Esophagus mucosa (tissue), 1 donor: ENCODE data around the gene MSANTD7. TPM values are rescaled to one million over a fixed set of nuclear protein-coding genes. Genes with fewer than 3 reads are reported as not detected.
"Not testable (repeated sequence)": the region's sequence is repeated elsewhere in the genome, so short reads cannot be mapped to it uniquely, and the experiment has no call there.

Source experiments
- ATAC-seq: fragments of 200-7000 bp; cut with Tn5 transposase; one replicate; pipeline ENCODE4 v1.9.1; 2020
- total RNA-seq: library from RNA; stranded (reverse); gene quantifications from one replicate; pipeline ENCODE4 v1.2.4, GENCODE V29; 2023
- donor health status: DM: yes; HTN: yes; CAD: no.

The MSANTD7 gene, protein sequence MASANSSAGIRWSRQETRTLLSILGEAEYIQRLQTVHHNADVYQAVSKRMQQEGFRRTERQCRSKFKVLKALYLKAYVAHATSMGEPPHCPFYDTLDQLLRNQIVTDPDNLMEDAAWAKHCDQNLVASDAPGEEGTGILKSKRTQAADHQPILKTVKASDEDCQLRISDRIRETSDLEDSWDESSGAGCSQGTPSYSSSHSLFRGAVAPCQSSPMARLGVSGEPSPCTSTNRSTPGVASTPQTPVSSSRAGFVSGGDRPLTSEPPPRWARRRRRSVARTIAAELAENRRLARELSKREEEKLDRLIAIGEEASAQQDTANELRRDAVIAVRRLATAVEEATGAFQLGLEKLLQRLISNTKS
- total RNA-seq, result 7.7 TPM

DNA sequence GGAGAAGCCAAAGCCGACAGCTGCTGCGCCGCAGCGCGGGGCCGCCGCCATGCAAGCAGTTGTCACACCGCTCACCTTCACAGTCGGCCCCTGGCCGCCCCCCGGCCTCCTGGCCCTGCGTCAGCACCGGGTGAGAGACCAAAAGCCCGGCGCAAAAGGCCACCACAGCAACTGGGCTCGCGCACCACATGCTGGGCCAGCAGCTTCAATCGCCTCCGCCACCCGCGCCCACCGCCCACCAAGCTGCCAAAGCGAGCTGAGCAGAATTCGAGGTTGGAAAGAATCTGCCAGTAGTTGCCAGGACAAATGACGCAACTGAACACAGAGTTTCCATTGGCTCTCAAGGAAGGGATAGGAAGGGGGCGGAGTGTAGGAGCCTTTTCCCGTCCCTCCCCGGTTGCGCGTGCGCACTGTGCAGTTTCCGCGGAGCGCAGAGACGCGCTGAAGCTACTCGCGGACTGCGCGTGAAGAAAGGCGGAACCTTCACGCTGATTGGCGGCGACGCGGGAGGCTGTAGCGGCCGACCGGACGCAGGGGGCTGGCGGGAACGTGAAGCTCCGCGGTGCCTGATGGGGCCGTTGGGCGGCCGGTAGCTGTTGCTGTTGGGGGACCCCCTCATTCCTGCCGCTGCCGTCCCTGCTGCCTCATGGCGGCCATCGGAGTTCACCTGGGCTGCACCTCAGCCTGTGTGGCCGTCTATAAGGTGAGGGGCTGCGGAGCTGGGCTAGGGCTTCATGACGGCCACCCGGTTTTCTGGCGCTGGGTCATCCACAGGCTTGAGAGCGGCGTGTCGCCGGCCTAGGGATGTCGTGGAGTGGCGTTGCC lies at the start of gene MSANTD7, which contains the start of the genes CDNF and HSPA14:
Gene MSANTD7, plus strand, starts transcription at position 550 of the 825 bp plus-strand sequence. CDS start 3,979 bp downstream, outside the sequence.
Gene CDNF, minus strand, starts transcription at position 281 of the 825 bp plus-strand sequence. Its CDS starts 91 bp downstream, at position 190.
Gene HSPA14, plus strand, starts transcription at position 550 of the 825 bp plus-strand sequence. Its CDS starts 97 bp downstream, at position 647.
- ATAC-seq, result peak; percentile 99

DNA sequence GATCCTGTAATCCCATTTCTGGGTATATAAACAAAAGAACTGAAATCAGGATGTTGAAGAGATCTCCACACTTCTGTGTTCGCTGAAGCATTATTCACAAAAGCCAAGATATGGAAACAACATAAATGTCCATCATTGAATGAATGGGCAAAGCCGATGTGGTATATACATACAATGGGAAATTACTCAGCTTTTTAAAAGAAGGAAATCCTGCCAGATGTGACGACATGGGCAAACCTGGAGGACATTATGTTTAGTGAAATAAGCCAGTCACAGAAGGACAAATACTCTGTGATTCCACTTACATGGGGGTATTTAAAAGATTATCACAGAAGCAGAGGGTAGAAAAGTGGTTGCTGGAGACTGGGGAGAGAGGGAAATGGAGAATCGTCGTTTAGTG lies 39.5 kb upstream of the MSANTD7 start:
- ATAC-seq, result no peak

DNA sequence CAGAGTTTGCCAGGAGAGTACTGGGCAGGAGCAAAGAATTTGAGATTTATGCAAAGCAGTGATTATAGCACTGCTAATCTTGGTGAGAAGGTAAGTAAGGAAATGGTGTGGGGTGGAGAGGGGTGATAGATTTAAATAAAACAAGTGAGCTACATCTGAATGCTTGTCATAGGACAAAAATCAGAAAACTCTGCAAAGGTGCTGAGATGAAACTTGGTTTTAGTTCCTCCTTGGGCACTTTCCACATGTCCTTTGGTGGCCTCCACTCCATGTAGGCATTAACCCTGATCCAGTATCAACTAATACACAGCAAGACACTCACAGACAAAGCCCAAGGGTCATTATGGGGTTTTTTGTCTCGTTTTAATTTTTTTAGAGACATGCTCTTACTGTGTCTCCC lies 37.7 kb upstream of the MSANTD7 start:
- no peak for ATAC-seq

DNA sequence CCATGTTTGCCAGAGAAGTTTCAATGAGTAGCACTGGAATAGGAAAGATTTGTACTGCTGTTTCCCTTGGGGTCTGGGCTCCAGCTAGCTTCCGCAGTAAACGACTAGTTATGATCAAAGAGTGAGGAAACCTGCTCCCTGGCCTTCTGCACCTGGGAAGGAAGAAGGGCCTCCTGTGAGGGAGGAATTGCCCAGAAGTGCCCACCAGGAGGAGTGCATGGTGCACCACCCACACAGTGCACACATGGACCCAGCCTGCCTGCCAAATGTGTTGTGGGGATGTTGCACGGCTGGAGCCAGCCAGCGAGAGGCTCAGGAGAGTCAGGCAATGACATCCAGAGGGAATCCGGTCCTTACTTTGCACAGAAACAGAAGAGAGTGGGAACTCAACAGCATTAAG lies 36.4 kb upstream of the MSANTD7 start:
- peak; percentile 13 for ATAC-seq

DNA sequence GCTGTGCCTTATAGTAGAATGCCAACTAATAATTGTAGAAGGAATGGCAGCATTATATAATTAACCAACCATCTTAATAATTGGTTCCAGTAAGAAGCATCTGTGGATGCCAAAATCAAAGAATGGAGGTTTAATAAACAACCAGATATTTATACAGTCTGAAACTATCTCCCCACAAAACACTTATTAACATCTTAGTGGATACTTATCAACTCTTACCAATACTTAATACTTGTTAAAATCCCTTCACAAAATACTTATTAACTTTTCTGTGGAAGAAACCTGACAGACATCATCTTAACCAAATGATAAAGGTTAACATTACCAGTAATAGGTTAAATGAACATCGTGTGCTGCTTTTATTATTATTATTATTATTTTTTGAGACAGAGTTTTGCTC lies 34.3 kb upstream of the MSANTD7 start:
- no peak for ATAC-seq

DNA sequence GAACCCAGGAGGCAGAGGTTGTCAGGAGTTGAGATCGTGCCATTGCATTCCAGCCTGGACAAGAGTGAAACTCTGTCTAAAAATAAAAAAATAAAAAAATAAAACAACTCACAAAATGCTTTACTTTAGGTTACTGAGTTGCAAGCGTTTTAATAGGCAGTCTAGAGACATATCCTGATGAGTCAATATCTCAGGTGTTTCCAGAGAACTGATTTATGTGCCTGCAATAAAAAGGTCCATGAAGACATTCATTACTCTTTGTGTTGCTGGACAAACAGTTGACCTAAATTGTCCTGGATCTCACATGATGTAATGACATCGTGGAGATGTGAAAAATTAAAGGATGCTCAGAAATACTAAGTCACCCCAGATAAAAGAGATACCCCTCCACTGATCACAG lies 31.8 kb upstream of the MSANTD7 start:
- no peak for ATAC-seq

DNA sequence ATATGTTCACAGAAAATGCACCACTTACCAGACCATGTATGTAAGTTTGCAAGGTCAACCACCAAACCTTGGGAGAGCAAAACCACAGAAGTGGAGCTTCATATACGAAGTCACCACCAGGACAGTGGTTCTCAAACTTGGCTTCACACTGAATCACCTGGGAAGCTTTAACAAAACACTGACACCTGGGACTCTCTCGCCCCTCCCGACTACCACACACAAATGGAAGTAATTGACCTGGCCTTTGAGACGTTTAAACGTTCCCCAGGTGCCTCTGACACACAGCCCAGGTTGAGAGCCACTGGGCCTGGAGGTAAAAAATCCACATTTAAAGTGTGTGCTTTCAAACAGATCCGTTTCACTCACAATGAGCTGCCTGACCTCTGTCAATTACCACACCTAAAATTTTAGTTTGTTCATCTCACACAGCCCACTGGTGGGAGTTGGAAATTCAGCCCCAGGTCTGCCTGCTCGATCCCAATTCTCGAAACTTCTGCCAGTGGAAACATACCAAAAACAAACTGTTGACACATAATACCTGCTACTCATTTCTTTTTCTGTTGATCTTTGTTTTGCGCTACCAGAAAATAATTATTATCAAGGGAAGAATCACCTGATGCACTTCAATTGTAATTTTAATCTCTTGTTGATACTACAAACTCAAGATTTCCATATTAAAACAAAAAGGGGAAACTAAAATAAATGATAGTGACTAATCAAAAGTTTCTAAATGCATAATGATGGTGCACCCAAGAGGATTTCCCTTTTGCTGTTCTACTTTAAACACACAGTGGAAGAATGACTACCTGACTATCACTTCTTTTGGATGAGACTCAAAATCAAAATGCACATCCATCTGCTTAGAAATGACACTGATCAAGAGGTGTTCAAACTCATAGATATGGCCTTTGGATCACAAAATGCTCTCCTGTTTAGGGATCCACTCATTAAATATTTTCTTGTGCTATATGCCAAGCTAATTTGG lies 26.8 kb upstream of the MSANTD7 start:
- no peak for ATAC-seq

DNA sequence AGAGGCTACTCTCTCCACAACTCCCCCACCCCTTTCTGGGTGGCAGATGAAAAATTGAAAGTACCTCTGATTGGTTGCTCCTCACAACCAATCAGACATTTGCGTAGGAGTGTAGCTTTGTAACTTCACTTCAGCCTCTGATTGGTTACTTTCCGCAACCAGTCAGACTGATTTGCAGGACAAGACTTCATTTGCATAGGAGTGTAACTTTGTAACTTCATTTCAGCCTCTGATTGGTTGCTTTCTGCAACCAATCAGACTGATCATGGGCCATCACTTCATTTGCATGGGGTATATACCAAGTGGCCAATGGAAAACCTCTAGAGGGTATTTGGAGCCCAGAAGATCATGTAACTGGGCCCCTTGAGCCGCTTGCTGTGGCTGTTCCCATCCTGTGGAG lies 25.8 kb upstream of the MSANTD7 start:
- no peak for ATAC-seq

DNA sequence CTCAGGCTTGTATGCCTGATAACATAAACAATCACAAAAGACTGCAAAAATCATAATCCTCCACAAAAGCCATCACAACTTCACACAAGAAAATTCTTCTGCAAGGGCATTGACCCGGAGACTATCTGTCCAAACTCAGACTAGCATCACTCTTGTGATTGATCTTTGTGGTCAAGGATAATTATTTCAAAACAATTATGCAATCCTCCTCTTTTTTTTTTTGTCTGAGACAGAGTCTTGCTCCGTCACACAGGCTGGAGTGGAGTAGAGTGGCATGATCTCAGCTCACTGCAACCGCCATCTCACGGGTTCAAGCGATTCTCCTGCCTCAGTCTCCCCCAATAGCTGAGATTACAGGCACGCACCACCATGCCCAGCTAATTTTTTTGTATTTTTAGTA lies 22.4 kb upstream of the MSANTD7 start:
- no peak for ATAC-seq

DNA sequence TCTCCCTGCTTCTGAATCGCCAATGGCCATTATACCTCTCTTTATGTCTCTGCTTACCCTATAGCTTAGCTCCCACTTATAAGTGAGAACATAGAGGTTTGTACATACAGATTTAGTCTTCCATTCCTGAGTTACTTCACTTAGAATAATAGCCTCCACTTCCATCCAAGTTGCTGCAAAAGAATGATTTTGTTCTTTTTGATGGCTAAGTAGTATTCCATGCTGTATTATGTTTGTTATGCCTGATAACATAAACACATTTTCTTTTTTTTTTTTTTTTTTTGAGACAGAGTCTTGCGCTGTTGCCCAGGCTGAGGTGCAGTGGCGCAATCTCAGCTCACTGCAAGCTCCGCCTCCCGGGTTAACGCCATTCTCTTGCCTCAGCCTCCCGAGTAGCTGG lies 21.4 kb upstream of the MSANTD7 start:
- not testable (repeated sequence) for ATAC-seq

DNA sequence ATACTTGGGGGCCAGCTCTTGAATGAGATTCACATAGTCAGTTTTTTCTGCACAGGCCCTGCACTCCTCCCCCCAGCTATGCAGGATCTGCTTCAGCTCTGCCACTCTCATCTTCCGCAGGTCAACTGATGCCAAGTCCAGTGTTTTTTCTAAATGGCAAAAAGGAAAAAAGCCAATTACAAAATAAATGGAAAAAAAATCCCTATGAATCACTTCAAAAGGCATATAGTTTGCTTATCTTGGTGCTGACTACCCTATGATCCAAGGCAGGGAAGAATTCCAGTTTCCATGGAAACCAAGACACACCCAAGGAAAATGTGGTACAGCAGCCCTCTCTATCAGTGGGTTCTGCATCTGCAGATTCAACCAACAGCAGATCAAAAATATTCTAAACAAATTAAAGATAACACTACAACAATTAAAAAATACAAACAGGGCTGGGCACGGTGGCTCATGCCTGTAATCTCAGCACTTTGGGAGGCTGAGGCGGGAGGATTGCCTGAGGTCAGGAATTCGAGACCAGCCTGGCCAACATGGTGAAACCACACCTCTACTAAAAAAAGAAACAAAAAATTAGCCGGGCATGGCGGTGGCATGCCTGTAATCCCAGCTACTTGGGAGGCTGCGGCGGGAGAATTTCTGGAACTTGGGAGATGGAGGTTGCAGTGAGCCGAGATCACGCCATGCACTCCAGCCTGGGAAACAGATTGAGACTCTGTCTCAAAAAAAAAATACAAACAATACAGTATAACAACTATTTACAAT lies 17.9 kb upstream of the MSANTD7 start:
- no peak for ATAC-seq

DNA sequence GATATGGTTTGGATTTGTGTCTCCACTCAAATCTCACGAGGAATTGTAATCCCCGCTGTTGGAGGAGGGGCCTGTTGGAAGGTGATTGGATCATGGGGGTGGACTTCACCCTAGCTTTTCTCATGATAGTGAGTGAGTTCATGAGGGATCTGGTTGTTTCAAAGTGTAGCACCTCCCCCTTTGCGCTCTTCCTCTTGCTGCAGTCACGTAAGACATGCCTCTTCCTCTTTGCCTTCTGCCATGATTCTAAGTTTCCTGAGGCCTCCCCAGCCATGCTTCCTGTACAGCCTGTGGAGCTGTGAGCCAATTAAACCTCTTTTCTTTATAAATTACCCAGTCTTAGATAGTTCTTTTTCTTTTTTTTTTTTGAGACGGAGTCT lies 17.3 kb upstream of the MSANTD7 start:
- ATAC-seq, result no peak

DNA sequence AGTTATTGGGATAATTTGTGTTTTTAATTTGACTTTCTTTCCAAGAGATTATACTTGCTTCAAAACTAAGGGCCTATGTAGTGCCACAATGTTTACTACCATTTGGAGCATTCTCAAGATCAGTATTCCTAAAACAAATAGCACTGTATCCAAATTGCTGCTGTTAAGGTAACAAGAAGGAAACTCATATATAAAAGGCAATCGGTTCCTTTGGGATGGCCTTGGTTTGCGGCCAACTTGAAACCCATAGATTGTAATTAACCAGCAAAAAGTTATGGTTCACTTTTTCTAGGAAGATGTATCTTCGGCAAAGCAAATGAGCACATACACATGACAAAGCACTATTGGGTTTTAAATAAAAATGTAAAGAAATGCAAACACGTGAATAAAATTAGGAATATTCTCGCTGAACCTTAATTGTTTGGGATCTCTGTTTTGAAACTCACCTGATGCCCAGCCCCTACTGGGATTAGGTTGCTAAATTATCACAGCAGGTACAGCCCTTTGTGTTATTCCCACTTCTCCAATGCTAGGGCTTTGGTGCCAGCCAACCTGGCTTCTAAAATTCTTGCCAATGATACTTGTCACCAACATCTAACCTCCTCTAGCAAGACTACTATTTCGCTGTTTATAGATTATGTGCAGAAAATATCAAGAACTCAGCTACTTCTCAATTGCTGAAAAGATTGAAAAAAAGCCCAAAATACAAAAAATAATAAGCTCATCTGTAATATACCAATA lies 16.3 kb upstream of the MSANTD7 start:
- ATAC-seq, result no peak

DNA sequence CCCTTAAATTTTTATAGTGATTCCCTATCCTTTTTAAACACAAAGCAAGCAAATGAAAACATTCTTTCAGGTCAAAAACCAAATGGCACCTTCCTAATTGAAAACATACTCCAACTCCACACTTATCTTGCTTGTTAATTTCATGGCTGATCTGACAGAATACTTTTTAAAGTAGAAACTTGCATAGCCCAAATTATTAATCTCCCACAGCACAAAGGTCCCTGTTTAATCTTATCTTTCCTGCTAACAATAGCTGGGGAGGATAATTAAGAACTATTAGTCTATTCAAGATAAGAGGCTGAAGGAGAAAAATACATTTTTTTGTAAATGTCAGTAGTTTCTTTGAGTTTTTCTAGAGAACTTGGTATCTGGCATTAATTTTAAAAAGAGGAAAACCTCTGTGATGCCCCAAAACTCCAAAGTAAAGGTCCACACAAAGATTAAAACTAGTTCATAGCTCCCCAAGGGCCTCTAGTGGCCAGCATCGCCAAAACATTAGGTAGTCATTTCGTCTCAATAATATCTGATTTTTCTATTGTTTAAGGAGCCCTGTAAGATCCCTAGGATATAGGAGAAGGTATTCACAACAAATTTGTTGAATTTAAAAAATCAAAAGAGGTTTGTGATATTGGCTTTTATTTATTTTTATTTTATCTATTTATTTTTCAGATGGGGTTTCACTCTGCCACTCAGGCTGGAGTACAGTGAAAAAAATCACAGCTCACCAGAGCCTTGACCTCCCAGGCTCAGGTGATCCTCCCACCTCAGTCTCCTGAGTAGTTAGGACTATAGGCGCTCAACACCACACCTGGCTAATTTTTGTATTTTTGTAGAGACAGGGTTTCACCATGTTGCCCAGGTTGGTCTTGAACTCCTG lies 15.0 kb upstream of the MSANTD7 start:
- ATAC-seq, result no peak

DNA sequence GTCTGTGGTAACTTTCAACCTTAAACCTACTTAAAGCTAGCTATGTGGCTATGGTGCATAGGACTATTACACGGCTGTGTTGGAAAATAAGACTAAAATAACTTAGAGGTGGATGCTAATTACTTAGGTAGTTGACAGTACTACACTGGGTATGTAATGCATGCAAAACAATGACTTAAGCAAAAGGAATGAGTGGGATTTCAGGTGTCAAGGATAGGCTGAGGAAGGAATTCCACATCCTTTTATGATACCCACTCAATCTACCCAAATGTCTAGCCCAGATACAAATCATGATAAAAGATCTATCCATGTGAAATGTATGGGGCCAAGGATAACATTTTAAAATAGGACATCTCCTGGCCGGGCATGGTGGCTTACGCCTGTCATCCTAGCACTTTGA lies 14.1 kb upstream of the MSANTD7 start:
- ATAC-seq, result no peak

DNA sequence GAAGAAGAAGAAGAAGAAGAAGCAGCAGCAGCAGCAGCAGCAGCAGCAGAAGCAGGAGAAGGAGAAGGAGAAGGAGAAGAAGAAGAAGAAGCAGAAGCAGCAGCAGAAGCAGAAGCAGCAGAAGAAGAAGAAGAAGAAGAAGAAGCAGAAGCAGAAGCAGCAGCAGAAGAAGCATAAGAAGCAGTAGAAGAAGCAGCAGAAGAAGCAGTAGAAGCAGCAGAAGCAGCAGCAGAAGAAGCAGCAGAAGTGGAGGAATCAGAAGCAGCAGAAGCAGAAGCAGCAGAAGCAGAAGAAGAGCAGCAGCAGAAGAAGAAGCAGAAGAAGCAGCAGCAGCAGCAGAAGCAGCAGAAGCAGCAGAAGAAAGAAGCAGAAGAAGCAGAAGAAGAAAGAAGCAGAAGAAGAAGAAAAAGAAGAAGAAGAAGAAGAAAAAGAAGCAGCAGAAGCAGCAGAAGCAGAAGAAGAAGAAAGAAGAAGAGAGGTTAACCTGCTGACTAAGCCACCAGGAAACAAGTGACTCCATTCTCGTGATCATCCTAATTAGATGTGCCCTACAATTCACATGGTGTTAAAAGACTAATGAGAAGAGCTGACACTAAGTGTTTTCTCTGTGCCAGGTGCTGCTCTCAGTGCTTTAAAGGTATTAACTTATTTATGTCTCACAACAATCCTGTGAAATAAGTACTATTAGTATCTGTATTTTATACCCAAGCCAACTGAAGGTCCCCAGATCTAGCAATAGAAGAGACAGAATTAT lies 11.9 kb upstream of the MSANTD7 start:
- ATAC-seq, result no peak

DNA sequence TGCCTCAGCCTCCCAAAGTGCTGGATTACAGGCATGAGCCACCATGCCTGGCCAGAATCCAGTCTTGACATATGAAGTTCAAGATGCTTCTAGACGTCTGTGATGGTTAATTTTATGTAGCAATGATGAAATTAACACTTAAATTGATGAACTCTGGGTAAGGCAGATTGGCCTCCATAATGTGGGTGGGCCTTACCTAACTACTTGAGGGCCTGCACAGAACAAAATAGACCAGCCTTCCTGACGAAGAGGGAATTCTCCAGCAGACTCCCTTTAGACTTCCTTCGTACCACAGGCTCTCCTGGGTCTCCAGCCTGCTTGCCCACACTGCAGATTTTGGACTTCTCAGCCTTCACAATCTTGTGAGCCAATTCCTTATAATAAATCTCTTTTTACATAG lies 5.0 kb upstream of the MSANTD7 start:
- ATAC-seq, result no peak

DNA sequence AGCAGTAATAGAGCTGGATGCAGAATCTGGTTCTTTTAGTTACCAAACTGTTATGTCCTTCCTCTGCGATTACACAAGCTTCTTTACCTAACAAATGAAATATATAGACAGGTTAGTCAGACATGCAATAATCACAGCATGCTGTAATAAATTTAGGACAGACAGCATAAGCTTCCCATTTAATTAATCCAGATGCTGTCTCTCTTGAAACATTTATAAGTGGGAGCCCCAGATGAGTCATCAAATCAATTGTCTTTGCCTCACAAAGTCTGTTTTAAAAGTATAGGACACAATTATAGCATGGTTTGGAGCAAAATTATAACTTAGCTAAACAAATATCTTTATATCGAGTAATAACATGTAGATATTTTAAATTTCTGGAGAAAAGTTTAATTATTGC lies 1.9 kb upstream of the MSANTD7 start:
- ATAC-seq, result no peak
